GM18499 (cell line): ENCODE data around the gene FAM120B.

ENCODE experiments used
- ATAC-seq: cut with Tn5 transposase; IDR thresholded peaks from one replicate; pipeline ENCODE4 v1.9.1; 2021; ENCODE audit warnings: moderate number of reproducible peaks; ENCODE audit not compliant: insufficient read depth, unreplicated experiment

FAM120B gene

DNA sequence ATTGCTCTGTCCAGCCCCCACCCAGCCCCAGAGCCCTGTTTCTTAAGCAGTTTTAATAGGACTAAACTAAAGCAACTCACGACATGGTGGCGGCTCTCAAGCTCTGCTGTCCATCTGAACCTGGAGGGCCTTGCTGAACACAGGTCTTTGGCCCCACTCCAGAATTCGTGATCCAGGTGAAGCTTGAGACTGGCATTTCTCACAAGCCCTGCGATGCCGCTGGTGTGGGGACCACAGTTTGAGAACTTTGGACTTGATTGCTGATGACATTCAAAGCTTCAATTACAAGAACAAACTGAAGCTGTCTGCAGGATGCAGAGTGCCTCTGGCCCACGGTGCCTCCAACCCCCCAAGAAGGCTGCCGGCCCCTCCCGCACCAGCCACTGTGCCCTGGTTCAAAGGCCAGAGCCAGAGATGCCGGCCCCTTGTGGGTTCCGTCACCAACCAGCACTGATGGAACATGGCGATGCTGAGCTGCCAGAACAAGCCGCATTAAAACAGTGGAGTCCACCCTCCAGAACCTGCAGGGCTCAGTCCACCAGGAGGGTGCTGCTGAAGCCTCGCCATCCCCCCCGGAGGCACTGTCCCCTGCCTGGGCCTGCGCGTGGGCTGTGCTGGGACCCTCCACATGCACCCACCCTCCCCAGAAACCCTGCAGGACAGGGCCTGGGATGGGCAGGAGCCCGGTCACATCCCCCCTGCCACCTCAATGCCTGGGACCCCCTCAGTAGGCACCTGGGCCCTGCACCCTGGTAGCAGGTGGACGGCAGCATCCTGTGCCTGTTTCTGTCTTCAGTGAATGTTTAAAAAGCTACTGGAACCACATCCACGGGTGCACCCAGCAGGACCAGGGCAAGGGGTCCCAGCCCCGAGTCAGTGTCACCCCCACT lies 145.4 kb downstream of the FAM120B start:
- ATAC-seq, result no peak

GRCh38 chr6:170452767-170453545 lies 146.4 kb downstream of the FAM120B start:
- ATAC-seq, result no peak

DNA sequence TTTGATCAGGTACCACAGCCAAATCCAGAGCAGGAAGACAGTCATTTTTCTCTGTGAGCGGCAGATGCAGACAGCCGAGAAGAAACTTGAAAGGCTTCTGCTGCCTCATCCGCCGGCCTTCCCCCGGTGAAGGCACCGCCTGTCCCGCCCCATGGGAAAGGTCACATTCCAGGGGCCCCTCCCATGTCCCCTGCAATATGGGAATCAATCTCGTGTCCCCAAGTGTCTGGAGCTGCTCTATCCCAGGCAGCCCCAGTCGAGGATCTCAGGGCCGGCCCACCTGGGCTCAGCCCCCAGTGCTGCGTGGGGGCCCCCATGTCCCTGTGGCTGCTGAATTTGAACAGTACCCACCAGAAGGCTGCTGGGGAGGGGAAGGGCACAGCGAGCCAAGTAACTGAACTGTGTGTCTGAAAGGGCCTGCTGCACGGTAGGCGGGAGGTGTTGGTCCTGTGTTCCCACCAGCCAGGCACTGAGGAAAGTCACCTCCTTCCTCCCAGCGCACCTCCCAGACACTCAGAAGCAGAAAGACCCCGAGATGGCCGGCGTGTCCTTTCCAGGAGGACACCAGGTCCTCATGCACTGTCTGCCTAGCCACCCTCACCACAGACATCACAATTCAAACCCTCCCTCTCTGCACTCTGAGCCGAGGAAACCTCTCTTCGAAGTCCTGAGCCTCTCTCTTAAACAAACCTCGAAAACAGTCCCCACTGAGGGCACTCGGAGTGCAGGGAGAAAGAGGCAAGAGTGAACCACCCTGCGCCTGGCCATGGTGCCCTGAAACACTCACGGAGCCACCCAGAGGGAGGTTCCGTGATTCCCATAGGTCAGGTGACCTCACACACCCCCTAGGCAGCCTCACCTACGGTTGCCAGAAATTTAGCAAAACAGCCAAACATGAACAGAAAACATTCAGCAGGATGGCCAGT lies 147.3 kb downstream of the FAM120B start:
- ATAC-seq, result no peak

GRCh38 chr6:170454512-170455285 lies 148.1 kb downstream of the FAM120B start:
- ATAC-seq, result no peak

DNA sequence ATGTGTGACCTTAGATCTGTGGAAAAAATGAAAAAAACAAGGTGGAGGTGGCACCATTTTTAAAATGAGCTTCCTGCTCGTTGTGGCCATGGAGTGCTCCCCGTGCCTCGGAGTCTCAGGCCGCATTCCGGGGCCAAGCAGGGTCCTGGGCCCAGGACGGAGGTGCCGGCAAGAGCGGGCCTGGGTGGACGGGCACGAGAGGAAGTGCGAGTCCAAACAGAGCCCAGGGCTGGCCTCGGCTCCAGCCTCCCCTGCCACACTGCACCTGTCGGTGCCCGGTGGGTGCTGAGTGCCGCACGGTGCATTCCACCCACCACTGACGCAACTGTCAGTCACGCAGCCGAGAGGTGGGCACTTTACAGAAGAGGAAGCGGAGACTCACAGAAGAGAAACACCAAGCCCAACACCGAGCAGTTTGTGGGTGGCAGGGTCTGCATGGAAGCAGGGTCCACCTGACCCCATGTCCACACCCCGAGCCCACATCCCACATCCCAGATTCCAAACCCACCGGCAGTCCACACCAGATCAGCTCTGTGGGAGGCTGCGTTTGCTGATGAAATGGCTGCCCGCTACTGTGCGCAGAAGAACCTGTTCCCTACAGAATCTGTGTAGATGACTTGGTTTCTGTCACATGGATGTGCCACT lies 148.9 kb downstream of the FAM120B start:
- no peak for ATAC-seq

GRCh38 chr6:170456334-170456733 lies 149.8 kb downstream of the FAM120B start:
- no peak for ATAC-seq
